ENCODE data around the gene UBE3B. TPM values are rescaled to one million over a fixed set of nuclear protein-coding genes. Genes with fewer than 3 reads are reported as not detected.

UBE3B gene
- total RNA-seq, 1 donor from 2014 or later = 36.9 TPM

DNA sequence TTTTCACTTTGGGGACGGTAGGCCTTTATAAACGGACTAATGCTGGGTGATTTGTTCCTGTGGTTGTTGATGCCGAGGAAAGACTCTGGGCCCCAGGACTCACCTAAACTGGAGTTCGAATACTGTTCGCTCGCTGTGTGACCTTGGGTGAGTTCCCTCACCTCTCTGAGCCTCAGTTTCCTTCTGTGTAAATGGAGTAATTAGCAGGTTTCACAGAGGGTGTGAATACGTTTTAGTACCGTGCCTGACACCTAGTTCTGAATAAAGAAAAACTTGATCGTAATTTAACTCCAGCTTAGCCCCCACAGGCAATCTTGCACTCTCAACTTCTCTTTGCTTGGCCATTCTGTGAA, 505 bp downstream of the UBE3B start:
- ChIA-PET CTCF (no interaction called here), POLR2A (interaction anchor here (0.5 to 1.3 kb wide), 3 partner anchors 50 to 1024 kb away, joined by 3 to 7 read pairs (median 3); partner anchors contain the start of gene RAD9B)
- no peaks in the 10 kb centered on the region for H3K27me3 Mint-ChIP-seq
- ATAC-seq (ENCODE audit: low read depth) (no peak), DNase-seq (no peak)
- no peaks in the 10 kb centered on the region for H3K9me3 Mint-ChIP-seq
- intact Hi-C loops (cut with micrococcal nuclease) = loop anchor here (1.0 to 5.0 kb wide), 5 partner anchors 95 to 570 kb away; partner anchors contain the start of genes C12orf76, FAM222A, GLTP and MMAB
- H3K4me1 Mint-ChIP-seq = peaks cover 38% of the 10 kb centered on the region
- TF ChIP-seq, protein P1, sequence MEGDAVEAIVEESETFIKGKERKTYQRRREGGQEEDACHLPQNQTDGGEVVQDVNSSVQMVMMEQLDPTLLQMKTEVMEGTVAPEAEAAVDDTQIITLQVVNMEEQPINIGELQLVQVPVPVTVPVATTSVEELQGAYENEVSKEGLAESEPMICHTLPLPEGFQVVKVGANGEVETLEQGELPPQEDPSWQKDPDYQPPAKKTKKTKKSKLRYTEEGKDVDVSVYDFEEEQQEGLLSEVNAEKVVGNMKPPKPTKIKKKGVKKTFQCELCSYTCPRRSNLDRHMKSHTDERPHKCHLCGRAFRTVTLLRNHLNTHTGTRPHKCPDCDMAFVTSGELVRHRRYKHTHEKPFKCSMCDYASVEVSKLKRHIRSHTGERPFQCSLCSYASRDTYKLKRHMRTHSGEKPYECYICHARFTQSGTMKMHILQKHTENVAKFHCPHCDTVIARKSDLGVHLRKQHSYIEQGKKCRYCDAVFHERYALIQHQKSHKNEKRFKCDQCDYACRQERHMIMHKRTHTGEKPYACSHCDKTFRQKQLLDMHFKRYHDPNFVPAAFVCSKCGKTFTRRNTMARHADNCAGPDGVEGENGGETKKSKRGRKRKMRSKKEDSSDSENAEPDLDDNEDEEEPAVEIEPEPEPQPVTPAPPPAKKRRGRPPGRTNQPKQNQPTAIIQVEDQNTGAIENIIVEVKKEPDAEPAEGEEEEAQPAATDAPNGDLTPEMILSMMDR (IDR thresholded peaks at IDR 0.05) = no peak
- H3K4me3 Mint-ChIP-seq = peak overlapping the region; percentile 99
- H3K36me3 Mint-ChIP-seq (ENCODE audit: low read depth) = peaks cover 11% of the 10 kb centered on the region
- H3K27ac Mint-ChIP-seq = peak overlapping the region; percentile 98

DNA sequence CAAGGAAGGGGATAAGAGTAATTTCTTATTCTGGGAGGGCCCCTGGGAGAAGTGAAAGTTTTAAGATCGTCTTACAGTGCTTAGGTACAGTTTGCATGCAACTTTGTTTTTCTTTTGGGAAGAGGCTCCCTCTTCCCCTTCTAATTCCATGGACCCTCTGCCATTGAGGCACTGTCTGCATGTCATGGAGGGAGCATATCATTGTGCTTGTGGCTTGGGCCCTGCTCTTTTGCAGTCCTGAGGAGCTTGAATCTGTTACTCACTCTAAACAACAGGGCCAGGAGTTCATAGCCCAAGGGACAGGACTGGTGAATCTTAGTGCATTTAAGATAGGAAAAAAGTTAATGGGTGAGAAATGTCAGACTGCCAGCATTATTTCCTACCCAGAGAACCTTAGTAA, 2.3 kb downstream of the UBE3B start:
- POLR2A ChIA-PET = no interaction called here
- Mint-ChIP-seq H3K9me3 (no peaks in the 10 kb centered on the region), H3K27ac (no peak overlapping the region), H3K4me1 (peaks cover 38% of the 10 kb centered on the region), H3K4me3 (no peak overlapping the region), H3K27me3 (no peaks in the 10 kb centered on the region), H3K36me3 (ENCODE audit: low read depth) (peaks cover 29% of the 10 kb centered on the region)
- ATAC-seq (ENCODE audit: low read depth) (no peak), DNase-seq (no peak)
- TF ChIP-seq, protein P1 (IDR thresholded peaks at IDR 0.05) = no peak
- intact Hi-C loops (cut with micrococcal nuclease) = loop anchor here (5.0 kb wide), 1 partner anchor 427 kb away; the partner anchor contains the start of gene USP30
- CTCF ChIA-PET = no interaction called here

- Mint-ChIP-seq H3K9me3 (no peaks in the 10 kb centered on the region), H3K27ac (no peak overlapping the region), H3K4me1 (peaks cover 38% of the 10 kb centered on the region), H3K4me3 (no peak overlapping the region), H3K36me3 (ENCODE audit: low read depth) (peaks cover 35% of the 10 kb centered on the region), H3K27me3 (no peaks in the 10 kb centered on the region)
- intact Hi-C loops (cut with micrococcal nuclease) = no loop called here
- DNase-seq = no peak
- ATAC-seq (ENCODE audit: low read depth) = no peak
- TF ChIP-seq, protein P1 (IDR thresholded peaks at IDR 0.05) = no peak
- ChIA-PET CTCF (no interaction called here), POLR2A (no interaction called here)
Measured at GRCh38 chr12:109480356-109480755, 2.9 kb downstream of the UBE3B start.

GRCh38 chr12:109481863-109482262, 4.4 kb downstream of the UBE3B start:
- Mint-ChIP-seq H3K36me3 (ENCODE audit: low read depth) (peaks cover 48% of the 10 kb centered on the region), H3K9me3 (no peaks in the 10 kb centered on the region), H3K27me3 (no peaks in the 10 kb centered on the region), H3K27ac (no peak overlapping the region), H3K4me1 (peaks cover 23% of the 10 kb centered on the region), H3K4me3 (no peak overlapping the region)
- intact Hi-C loops (cut with micrococcal nuclease) = no loop called here
- ChIA-PET POLR2A (no interaction called here), CTCF (no interaction called here)
- ATAC-seq (ENCODE audit: low read depth) (no peak), DNase-seq (no peak)
- TF ChIP-seq, protein P1 (IDR thresholded peaks at IDR 0.05) = no peak

DNA sequence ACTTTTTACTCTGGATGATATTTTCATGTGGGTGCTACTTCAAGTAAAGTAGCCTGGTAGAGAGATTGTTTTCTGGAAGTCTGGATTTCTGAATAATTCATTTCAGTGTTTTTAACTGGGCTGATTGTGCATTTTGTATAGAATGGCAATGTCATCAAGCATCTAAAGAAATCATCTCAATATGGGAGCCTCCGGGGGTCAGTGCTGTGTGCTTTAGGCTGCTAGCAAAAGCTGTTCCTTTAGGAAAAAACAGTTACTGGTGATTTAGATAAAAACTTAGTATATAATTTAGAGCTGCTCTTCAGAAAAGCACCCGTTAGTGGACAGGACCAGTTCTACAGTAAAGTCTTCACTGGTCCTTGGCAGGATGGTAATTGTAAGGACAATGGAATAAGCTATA, 5.1 kb downstream of the UBE3B start:
- no peak overlapping the region for H3K27ac Mint-ChIP-seq
- intact Hi-C loops (cut with micrococcal nuclease) = no loop called here

More for the DNA sequence above, 5.1 kb downstream of the UBE3B start:
- Mint-ChIP-seq H3K4me1 (peaks cover 18% of the 10 kb centered on the region), H3K9me3 (no peaks in the 10 kb centered on the region), H3K27me3 (no peaks in the 10 kb centered on the region), H3K4me3 (no peak overlapping the region), H3K36me3 (ENCODE audit: low read depth) (peaks cover 48% of the 10 kb centered on the region)
- ATAC-seq (ENCODE audit: low read depth) (no peak), DNase-seq (no peak)
- TF ChIP-seq, protein P1 (IDR thresholded peaks at IDR 0.05) = no peak
- ChIA-PET POLR2A (no interaction called here), CTCF (no interaction called here)

Data from activated B cell treated with CpG ODN at 0.5 μM for 24 hours (primary cell).